Activated CD4-positive, alpha-beta memory T cell treated with anti-CD3 and anti-CD28 coated beads, Interleukin-2, amount 10 ng/mL, durations not matched to agents 7 days and 5 days (primary cell): Measurements from ENCODE around the gene TNFRSF25. TPM values are rescaled to one million over a fixed set of nuclear protein-coding genes. Genes with fewer than 3 reads are reported as not detected.
A peak's percentile ranks its signal among the peaks of the same experiment; 100 is the strongest.

Experiments used
- CTCF ChIA-PET: fragments of 350-600 bp; sonication (Branson Sonifier 250); formaldehyde crosslinking; loops from one replicate; lab custom pipeline; 2021; ENCODE audit warnings: antibody characterized with exemption, inconsistent platforms; lab: Charles Lee
- POLR2A ChIA-PET: fragments of 350-600 bp; sonication (Branson Sonifier 250); formaldehyde crosslinking; loops from one replicate; lab custom pipeline; 2021; ENCODE audit warnings: antibody characterized with exemption; lab: Charles Lee
- DNase-seq: peaks from one replicate; pipeline ENCODE4 v3.0.0-alpha.2; 2020
- H3K27ac Mint-ChIP-seq: one replicate; pipeline ENCODE4 v1.8.0; 2021; ENCODE audit warnings: mild to moderate bottlenecking, mixed read lengths
- H3K27me3 Mint-ChIP-seq: one replicate; pipeline ENCODE4 v1.8.0; 2021; ENCODE audit warnings: mixed read lengths
- H3K36me3 Mint-ChIP-seq: one replicate; pipeline ENCODE4 v1.8.0; 2021; ENCODE audit warnings: low read depth, mixed read lengths
- H3K4me1 Mint-ChIP-seq: one replicate; pipeline ENCODE4 v1.8.0; 2021; ENCODE audit warnings: mixed read lengths
- H3K4me3 Mint-ChIP-seq: one replicate; pipeline ENCODE4 v1.8.0; 2021; ENCODE audit warnings: mild to moderate bottlenecking, mixed read lengths
- H3K9me3 Mint-ChIP-seq: one replicate; pipeline ENCODE4 v1.8.0; 2021; ENCODE audit warnings: mixed read lengths
- total RNA-seq, 2 experiments: library from RNA; stranded (reverse); gene quantifications; one replicate each; pipeline ENCODE4 v1.2.3, GENCODE V29; 2021

The TNFRSF25 gene
- total RNA-seq, 2 experiments from 2014 or later, result 82.9 to 85.1 TPM

DNA sequence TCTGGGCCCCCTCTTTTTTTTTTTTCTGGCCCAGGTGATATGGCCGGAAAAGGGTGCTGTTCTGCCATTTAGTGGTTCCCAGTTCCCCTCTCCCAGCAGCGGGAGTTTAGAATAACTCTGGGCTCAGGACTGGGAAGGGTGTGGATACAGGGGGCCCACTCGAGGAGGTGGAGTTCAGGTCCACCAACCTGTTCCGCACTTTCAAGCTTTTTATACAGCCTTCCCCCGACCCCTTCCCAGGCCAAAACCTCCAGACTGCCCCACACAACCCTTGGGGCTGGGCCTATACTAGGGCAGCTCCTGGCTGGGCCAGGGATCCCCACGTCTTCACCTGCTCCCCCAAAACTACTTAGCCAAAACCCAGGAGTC lies 25.1 kb upstream of the TNFRSF25 start:
- Mint-ChIP-seq H3K36me3 (no peaks in the 10 kb centered on the region), H3K4me1 (peaks cover 19% of the 10 kb centered on the region)

DNA sequence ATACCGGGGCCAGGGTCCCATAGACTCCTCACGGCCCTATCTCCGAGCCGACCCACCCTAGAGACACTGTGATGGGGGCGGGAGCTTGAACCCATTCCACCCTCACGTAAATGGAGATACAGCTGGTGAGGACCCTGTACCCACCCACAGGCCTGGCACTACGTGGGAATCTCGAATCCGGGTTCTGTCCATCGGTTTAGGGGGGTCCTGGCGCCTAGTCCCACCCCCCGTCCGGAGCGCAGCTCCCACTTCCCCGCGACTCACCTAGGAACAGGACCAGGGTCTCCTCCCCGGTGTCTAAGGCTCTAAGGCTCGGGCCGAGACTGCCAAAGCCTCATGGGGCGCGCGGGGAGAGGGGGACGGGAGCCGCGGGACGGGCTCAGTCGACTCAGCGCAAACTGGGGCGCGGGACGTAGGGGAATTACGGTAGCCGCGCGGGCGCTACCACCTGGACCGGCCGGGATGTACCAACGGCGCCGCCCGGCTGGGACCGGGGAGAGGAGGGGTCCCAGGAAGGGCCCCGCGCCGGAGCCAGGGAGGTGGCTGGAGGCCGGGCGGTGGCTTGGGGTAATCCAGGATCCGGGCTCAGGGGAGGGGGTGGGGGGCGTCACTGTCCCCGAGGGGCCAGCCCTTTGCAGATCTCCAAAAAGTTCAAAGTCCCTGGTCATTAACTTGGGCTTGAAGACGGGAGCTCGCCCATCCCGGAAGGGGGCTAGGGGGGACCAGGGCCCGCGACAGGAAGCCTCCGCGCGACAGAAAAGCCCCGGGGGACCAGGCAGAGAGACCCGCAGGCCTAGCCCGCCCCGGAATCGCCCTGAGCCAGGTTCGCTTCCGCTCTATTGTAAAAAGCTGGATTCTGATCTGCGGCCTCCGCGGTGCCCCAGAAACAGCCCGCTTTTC lies 24.5 kb upstream of the TNFRSF25 start:
- peak overlapping the region; percentile 71 for H3K4me3 Mint-ChIP-seq
- ChIA-PET CTCF (interaction anchor here (0.6 to 4.0 kb wide), 25 partner anchors 8 to 244 kb away, joined by 3 to 30 read pairs (median 4); partner anchors contain the start of genes HES2, NOL9, TAS1R1 and TNFRSF25), POLR2A (interaction anchor here (0.8 to 2.5 kb wide), 13 partner anchors 9 to 295 kb away, joined by 3 to 13 read pairs (median 5); partner anchors contain the start of genes CAMTA1, KLHL21, NOL9 and TAS1R1)
- peaks cover 20% of the 10 kb centered on the region for H3K4me1 Mint-ChIP-seq
- peaks cover 12% of the 10 kb centered on the region for H3K27me3 Mint-ChIP-seq
- no peaks in the 10 kb centered on the region for H3K36me3 Mint-ChIP-seq
- H3K27ac Mint-ChIP-seq, result peak overlapping the region; percentile 72
- peak; percentile 72 for DNase-seq
- H3K9me3 Mint-ChIP-seq, result no peaks in the 10 kb centered on the region

More for the DNA sequence above, 25.1 kb upstream of the TNFRSF25 start:
- no peaks in the 10 kb centered on the region for H3K9me3 Mint-ChIP-seq
- peak overlapping the region; percentile 71 for H3K4me3 Mint-ChIP-seq
- peak overlapping the region; percentile 72 for H3K27ac Mint-ChIP-seq
- DNase-seq, result no peak
- ChIA-PET POLR2A (interaction anchor here (0.8 to 2.5 kb wide), 13 partner anchors 8 to 294 kb away, joined by 3 to 13 read pairs (median 5); partner anchors contain the start of genes CAMTA1, KLHL21, NOL9 and TAS1R1), CTCF (interaction anchor here (1.2 to 4.0 kb wide), 14 partner anchors 9 to 245 kb away, joined by 3 to 30 read pairs (median 6); partner anchors contain the start of genes HES2, NOL9, TAS1R1 and TNFRSF25)
- peaks cover 16% of the 10 kb centered on the region for H3K27me3 Mint-ChIP-seq

DNA sequence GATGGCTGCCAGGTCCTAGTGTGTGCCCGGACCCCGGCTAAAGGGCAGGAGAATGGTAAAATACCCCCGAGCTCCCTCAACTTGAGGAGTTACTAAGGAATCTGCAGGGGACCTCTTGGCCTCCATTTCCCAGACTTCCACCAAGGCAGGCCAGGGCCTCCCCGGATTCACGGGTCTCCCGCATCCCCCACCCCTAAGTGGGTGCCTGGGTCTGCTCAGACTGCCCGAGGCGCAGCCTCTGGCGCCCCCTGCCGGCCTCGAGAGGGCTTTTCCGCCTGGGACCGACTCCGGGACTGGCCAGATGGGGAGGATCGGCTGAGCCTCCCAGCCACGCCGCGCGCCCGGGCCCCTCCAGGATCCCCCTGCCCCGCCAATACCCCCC lies 23.8 kb upstream of the TNFRSF25 start:
- Mint-ChIP-seq H3K9me3 (no peaks in the 10 kb centered on the region), H3K36me3 (no peaks in the 10 kb centered on the region), H3K4me1 (peaks cover 20% of the 10 kb centered on the region), H3K27ac (peak overlapping the region; percentile 35), H3K4me3 (peak overlapping the region; percentile 71), H3K27me3 (peaks cover 13% of the 10 kb centered on the region)
- ChIA-PET CTCF (interaction anchor here (0.7 to 4.0 kb wide), 20 partner anchors 9 to 243 kb away, joined by 3 to 30 read pairs (median 4); partner anchors contain the start of genes HES2, NOL9, TAS1R1 and TNFRSF25), POLR2A (interaction anchor here (1.3 to 2.5 kb wide), 7 partner anchors 10 to 157 kb away, joined by 3 to 13 read pairs (median 6); partner anchors contain the start of genes KLHL21, NOL9 and TAS1R1)
- DNase-seq, result peak; percentile 82

DNA sequence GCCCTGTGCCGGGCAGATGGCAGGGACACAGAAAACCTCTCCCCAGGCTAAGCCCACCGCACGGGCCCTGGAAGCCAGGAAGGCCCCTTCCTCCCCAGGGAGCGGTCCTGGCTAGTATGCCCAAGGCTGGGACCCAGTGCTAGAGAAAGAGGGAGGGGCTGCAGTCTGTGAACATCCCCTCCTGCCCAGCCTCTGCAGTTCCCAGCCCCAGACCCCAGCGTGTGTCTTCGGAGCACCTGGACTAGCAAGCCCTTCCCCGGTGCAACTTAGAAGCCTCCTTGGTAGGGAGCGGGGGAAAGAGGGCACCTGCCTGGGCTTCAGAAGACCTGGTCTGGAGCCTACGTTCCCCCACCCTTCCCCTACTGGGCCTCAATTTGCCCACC lies 23.4 kb upstream of the TNFRSF25 start:
- Mint-ChIP-seq H3K36me3 (no peaks in the 10 kb centered on the region), H3K27ac (no peak overlapping the region), H3K9me3 (no peaks in the 10 kb centered on the region), H3K27me3 (peaks cover 17% of the 10 kb centered on the region), H3K4me3 (no peak overlapping the region), H3K4me1 (peaks cover 21% of the 10 kb centered on the region)
- CTCF ChIA-PET, result interaction anchor here (0.8 to 4.0 kb wide), 13 partner anchors 9 to 157 kb away, joined by 3 to 30 read pairs (median 3); partner anchors contain the start of genes NOL9 and TAS1R1
- no peak for DNase-seq
- POLR2A ChIA-PET, result interaction anchor here (0.8 to 2.5 kb wide), 4 partner anchors 9 to 90 kb away, joined by 3 to 12 read pairs (median 5); partner anchors contain the start of genes NOL9, TAS1R1 and ZBTB48

DNA sequence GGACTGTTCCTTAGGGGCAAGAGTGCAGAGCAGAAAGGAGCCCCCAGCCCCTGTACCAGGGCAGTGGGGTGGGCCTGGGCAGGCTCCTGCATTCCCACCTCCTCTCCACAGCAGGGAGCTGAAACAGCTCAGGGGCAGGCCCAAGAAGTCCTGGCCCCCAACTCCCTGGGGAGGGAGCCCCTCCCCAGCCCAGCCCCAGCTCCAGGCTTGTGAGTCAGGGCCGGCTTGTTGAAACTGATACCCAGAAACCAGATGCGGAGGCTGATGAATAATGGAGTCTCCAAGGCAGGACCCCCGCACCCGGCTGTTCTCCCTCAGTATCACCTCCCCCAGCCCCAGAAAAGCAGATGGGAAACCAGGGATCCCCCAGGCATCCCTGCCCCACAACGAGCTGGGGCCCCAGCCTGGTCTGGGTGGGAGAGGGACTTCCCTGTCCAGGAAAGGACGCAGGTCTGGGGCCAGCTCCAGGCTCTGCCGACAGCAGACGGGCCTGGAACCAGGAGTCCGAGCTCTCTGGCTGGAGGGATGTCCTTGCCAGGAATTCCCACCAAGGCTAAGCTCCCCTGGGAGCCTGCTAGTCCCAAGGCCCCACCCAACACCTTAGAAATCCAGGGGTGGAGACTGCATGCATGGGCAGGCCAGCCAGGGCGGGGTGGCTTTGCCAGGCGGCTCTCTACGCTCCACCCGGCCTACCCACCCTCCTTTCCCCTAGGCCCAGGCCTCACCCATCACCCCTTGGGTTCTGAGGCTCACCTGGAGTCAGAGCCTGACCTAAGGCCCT lies 22.8 kb upstream of the TNFRSF25 start:
- POLR2A ChIA-PET, result interaction anchor here (0.8 to 1.0 kb wide), 4 partner anchors 29 to 113 kb away, joined by 3 to 6 read pairs (median 3); partner anchors contain the start of genes NOL9 and ZBTB48
- no peaks in the 10 kb centered on the region for H3K36me3 Mint-ChIP-seq

DNA sequence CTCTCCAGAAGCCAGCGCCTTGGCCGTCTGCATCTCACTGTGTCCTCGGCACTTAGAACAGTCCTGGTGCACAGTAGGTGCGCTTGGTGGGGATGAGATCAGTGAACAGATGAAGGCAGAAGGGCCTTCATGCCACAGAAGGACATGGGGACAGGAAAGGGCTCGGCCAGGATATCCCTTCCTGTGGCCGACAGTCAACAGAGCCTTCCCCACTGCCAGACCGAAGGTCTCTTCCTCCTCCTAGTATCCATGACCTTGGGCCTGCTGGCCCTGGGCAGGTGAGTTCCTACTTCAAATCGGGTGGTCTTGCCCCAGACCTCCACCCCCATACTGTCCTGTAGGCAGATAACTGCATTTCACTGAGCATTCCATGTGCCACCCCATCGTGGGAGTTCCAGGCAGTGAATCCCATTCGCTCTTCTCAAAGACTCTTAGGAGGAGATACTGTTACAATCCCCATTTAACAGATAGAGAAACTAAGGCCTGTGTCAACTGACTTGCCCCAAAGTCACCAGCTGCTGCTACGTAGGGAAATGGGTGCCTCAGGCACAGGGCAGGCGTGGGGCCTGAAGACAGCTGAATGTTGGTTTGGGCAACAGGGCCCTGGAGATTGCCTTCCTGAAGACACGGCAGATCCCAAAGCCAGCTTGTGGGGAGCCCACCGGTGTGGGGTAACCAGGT lies 22.0 kb upstream of the TNFRSF25 start:
- Mint-ChIP-seq H3K27ac (no peak overlapping the region), H3K36me3 (no peaks in the 10 kb centered on the region), H3K27me3 (peaks cover 28% of the 10 kb centered on the region), H3K4me3 (no peak overlapping the region), H3K9me3 (no peaks in the 10 kb centered on the region), H3K4me1 (peaks cover 21% of the 10 kb centered on the region)
- CTCF ChIA-PET, result interaction anchor here (0.6 to 4.0 kb wide), 11 partner anchors 10 to 159 kb away, joined by 3 to 30 read pairs (median 4); partner anchors contain the start of genes NOL9 and TAS1R1
- POLR2A ChIA-PET, result interaction anchor here (1.0 kb wide), 2 partner anchors 28 to 114 kb away, joined by 3 read pairs; no protein-coding TSS in a partner anchor
- DNase-seq, result no peak

More for the DNA sequence above, 22.8 kb upstream of the TNFRSF25 start:
- Mint-ChIP-seq H3K9me3 (no peaks in the 10 kb centered on the region), H3K4me3 (no peak overlapping the region), H3K27ac (no peak overlapping the region), H3K27me3 (peaks cover 23% of the 10 kb centered on the region), H3K4me1 (peaks cover 21% of the 10 kb centered on the region)
- CTCF ChIA-PET, result interaction anchor here (0.6 to 4.0 kb wide), 11 partner anchors 9 to 158 kb away, joined by 3 to 30 read pairs (median 4); partner anchors contain the start of genes NOL9 and TAS1R1
- DNase-seq, result no peak

DNA sequence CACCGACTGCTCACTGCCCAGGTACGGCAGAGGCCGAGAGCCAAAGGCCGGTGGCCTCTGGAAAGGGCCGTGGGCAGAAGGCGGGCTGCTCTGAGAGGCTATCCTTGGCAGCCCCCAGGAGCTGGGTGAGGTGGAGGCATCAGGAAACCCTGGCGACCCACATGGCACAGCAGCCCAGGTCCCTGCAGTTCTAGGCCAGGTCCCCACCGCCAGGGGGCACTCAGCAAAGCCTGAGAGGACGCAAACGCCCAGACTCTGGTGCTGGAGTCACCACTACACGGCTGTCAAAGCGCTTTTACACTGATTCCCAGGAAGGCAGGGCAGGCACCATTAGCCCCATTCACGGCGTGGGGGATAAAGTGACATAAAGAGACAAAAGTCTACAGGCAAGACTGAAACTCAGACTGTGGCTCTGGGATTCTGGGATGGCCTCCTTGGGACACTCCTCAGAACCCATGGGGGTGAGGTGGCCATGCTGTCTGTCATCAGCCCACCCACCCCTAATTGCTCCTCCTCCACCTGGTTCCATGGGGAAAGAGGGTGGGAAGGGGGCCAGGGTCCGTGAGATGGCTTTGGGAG lies 20.5 kb upstream of the TNFRSF25 start:
- H3K9me3 Mint-ChIP-seq, result no peaks in the 10 kb centered on the region
- H3K27ac Mint-ChIP-seq, result no peak overlapping the region
- no peaks in the 10 kb centered on the region for H3K36me3 Mint-ChIP-seq
- POLR2A ChIA-PET, result interaction anchor here (0.9 kb wide), 1 partner anchor 68 kb away, joined by 4 read pairs; the partner anchor contains the start of genes NOL9 and TAS1R1
- CTCF ChIA-PET, result interaction anchor here (1.0 to 1.4 kb wide), 10 partner anchors 9 to 160 kb away, joined by 3 to 10 read pairs (median 3); partner anchors contain the start of genes NOL9 and ZBTB48
- no peak overlapping the region for H3K4me3 Mint-ChIP-seq
- H3K4me1 Mint-ChIP-seq, result peaks cover 14% of the 10 kb centered on the region
- peaks cover 32% of the 10 kb centered on the region for H3K27me3 Mint-ChIP-seq
- DNase-seq, result peak; percentile 88

DNA sequence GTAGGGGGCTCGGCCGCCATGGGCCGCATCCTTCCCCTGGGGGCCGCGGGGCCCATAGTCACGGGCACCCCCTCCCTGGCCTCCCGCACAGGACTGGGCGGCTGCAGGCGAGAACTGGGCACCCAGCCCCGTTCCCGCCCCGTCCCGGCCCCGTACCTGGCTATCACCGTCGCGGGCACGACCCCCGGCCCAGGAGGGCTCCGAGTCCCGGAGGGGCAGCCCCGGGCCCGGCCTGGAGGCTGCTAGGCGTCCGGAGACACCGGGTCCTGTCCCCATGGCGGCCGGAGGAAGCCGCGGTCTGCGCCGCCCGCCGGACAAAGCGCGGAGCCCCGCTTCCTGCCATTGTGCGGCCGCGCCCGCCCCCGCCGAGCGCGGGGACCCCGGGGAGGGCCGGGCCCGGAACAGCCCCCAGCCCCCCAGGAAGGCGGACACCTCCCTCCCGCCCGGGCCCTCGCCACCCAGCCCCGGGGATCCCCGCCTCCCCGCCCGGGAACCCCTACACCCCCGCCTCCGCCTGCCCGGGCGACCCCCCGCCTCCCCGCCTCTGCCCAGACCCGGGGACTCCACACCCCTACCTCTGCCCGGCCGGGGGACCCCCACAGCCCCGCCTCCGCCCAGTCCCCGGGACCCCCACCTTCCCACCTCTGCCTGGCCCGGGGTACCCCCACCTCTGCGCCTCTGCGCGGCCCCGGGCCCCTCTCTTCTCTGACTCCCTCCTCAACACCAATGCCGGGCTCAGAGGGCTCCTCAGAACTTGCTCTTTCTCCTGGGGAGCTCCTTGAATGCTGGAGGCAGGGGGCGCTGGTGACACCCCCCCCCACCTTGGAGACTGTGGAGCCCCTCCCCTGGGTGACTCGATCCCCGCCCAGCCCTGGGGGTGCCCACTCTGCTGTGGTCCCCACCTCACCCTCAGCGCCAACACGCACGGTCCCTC lies 19.5 kb upstream of the TNFRSF25 start:
- no peaks in the 10 kb centered on the region for H3K9me3 Mint-ChIP-seq
- no peak overlapping the region for H3K4me3 Mint-ChIP-seq
- H3K27ac Mint-ChIP-seq, result no peak overlapping the region
- no peak for DNase-seq
- H3K36me3 Mint-ChIP-seq, result no peaks in the 10 kb centered on the region
- H3K4me1 Mint-ChIP-seq, result peaks cover 9% of the 10 kb centered on the region
- peaks cover 32% of the 10 kb centered on the region for H3K27me3 Mint-ChIP-seq
- POLR2A ChIA-PET, result no interaction called here
- CTCF ChIA-PET, result interaction anchor here (1.0 to 1.4 kb wide), 6 partner anchors 22 to 161 kb away, joined by 3 to 9 read pairs (median 3); partner anchors contain the start of genes NOL9 and ZBTB48

DNA sequence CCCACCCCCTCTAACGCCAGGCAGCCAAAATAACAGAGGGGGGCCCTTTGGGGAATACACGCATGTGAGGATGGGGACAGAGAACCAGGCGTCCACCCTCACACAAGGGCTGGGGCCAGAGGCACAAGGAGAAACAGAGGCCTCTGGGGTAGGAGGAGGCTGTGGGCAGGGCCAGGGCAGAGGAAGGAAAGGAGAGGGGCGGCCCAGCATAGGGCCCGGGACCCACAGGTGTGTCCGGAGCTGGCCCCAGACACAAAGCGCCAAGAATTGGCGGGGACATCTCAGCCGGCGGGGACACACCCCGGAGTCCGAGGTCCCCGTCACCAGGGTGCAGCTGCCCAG lies 18.8 kb upstream of the TNFRSF25 start:
- peaks cover 9% of the 10 kb centered on the region for H3K4me1 Mint-ChIP-seq
- H3K27ac Mint-ChIP-seq, result no peak overlapping the region
- peaks cover 32% of the 10 kb centered on the region for H3K27me3 Mint-ChIP-seq
- H3K36me3 Mint-ChIP-seq, result no peaks in the 10 kb centered on the region
- no peaks in the 10 kb centered on the region for H3K9me3 Mint-ChIP-seq
- no peak for DNase-seq
- no peak overlapping the region for H3K4me3 Mint-ChIP-seq
- POLR2A ChIA-PET, result no interaction called here
- CTCF ChIA-PET, result no interaction called here

DNA sequence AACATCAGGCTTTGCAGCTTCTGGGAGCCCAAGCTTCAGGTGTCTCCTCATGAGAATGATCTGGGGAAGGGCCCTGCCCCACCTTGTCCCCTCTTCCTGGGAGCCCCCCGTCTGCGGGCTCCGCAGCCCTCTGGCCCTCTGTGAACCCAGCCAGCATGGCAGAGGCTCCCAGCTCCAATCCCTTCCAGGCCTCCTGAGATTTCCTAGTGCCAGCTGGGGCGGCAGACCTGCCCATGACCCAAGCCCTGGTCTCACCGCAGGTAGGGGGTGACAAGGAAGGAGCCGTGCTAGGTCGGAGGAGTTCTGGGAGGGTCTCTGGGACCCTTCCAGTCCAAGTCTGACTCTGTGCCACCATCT lies 17.8 kb upstream of the TNFRSF25 start:
- no peak overlapping the region for H3K27ac Mint-ChIP-seq
- no peak for DNase-seq
- H3K4me1 Mint-ChIP-seq, result peaks cover 9% of the 10 kb centered on the region
- ChIA-PET CTCF (interaction anchor here (0.6 to 0.8 kb wide), 3 partner anchors 17 to 163 kb away, joined by 3 to 4 read pairs (median 4); no protein-coding TSS in a partner anchor), POLR2A (interaction anchor here (1.0 kb wide), 1 partner anchor 70 kb away, joined by 3 read pairs; the partner anchor contains the start of gene NOL9)
- H3K27me3 Mint-ChIP-seq, result peaks cover 32% of the 10 kb centered on the region
- H3K36me3 Mint-ChIP-seq, result no peaks in the 10 kb centered on the region
- no peaks in the 10 kb centered on the region for H3K9me3 Mint-ChIP-seq
- no peak overlapping the region for H3K4me3 Mint-ChIP-seq
